Measurements from ENCODE around the gene GINS2. TPM values are rescaled to one million over a fixed set of nuclear protein-coding genes. Genes with fewer than 3 reads are reported as not detected.

GINS2 gene
- total RNA-seq, 4 donors from 2014 or later = 1.8 to 2.5 (median 1.9) TPM; not detected in 1

GRCh38 chr16:85641776-85642176, 47.0 kb downstream of the GINS2 start:
- H3K4me3 ChIP-seq = no peak overlapping the region
- no peaks in the 10 kb centered on the region for H3K9me3 ChIP-seq
- no peaks in the 10 kb centered on the region for H3K27me3 ChIP-seq
- no peak overlapping the region for H3K27ac ChIP-seq
- H3K36me3 ChIP-seq = peaks cover 3% of the 10 kb centered on the region
- WGBS = 22% methylated on average over 12 of the region's 12 CpGs
- DNase-seq (ENCODE audit: low spot score in 2 of 2) = peak in 1 of 2 donors; percentile 73
- peaks cover 77% of the 10 kb centered on the region for H3K4me1 ChIP-seq
- TF ChIP-seq POLR2A (IDR thresholded peaks at IDR 0.05) (no peak), EP300 (IDR thresholded peaks at IDR 0.05) (no peak), POLR2AphosphoS5 (IDR thresholded peaks at IDR 0.05) (no peak)

- Histone ChIP-seq H3K9me3 (no peaks in the 10 kb centered on the region), H3K36me3 (peaks cover 3% of the 10 kb centered on the region), H3K27ac (no peak overlapping the region), H3K4me3 (no peak overlapping the region), H3K4me1 (peaks cover 78% of the 10 kb centered on the region), H3K27me3 (no peaks in the 10 kb centered on the region)
- TF ChIP-seq EP300 (IDR thresholded peaks at IDR 0.05) = no peak
- no peak for TF ChIP-seq POLR2AphosphoS5 (IDR thresholded peaks at IDR 0.05)
- no peak for TF ChIP-seq POLR2A (IDR thresholded peaks at IDR 0.05)
- TF ChIP-seq, protein P1, sequence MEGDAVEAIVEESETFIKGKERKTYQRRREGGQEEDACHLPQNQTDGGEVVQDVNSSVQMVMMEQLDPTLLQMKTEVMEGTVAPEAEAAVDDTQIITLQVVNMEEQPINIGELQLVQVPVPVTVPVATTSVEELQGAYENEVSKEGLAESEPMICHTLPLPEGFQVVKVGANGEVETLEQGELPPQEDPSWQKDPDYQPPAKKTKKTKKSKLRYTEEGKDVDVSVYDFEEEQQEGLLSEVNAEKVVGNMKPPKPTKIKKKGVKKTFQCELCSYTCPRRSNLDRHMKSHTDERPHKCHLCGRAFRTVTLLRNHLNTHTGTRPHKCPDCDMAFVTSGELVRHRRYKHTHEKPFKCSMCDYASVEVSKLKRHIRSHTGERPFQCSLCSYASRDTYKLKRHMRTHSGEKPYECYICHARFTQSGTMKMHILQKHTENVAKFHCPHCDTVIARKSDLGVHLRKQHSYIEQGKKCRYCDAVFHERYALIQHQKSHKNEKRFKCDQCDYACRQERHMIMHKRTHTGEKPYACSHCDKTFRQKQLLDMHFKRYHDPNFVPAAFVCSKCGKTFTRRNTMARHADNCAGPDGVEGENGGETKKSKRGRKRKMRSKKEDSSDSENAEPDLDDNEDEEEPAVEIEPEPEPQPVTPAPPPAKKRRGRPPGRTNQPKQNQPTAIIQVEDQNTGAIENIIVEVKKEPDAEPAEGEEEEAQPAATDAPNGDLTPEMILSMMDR (IDR thresholded peaks at IDR 0.05) = no peak
- no peak for DNase-seq (ENCODE audit: low spot score in 2 of 2)
- WGBS = 66% methylated on average over 23 of the region's 24 CpGs
These were observed 47.4 kb downstream of the GINS2 start for GRCh38 chr16:85641305-85641704.

GRCh38 chr16:85640585-85640984, 48.2 kb downstream of the GINS2 start:
- WGBS = 84% methylated on average over 26 of the region's 31 CpGs
- H3K27ac ChIP-seq = no peak overlapping the region
- no peak for TF ChIP-seq POLR2AphosphoS5 (IDR thresholded peaks at IDR 0.05)
- no peak for TF ChIP-seq EP300 (IDR thresholded peaks at IDR 0.05)
- no peak for TF ChIP-seq POLR2A (IDR thresholded peaks at IDR 0.05)
- TF ChIP-seq, protein P1 (IDR thresholded peaks at IDR 0.05) = no peak
- no peaks in the 10 kb centered on the region for H3K9me3 ChIP-seq
- no peaks in the 10 kb centered on the region for H3K27me3 ChIP-seq
- no peak for DNase-seq (ENCODE audit: low spot score in 2 of 2)
- H3K36me3 ChIP-seq = peaks cover 3% of the 10 kb centered on the region
- no peak overlapping the region for H3K4me3 ChIP-seq
- H3K4me1 ChIP-seq = peaks cover 79% of the 10 kb centered on the region

GRCh38 chr16:85640254-85640558, 48.5 kb downstream of the GINS2 start:
- H3K36me3 ChIP-seq = peaks cover 3% of the 10 kb centered on the region
- DNase-seq (ENCODE audit: low spot score in 2 of 2) = no peak
- H3K9me3 ChIP-seq = no peaks in the 10 kb centered on the region
- 50% methylated on average over 2 of the region's 13 CpGs for WGBS
- H3K4me1 ChIP-seq = peaks cover 79% of the 10 kb centered on the region
- H3K4me3 ChIP-seq = no peak overlapping the region
- H3K27ac ChIP-seq = peak overlapping the region; percentile 19
- TF ChIP-seq, protein P1 (IDR thresholded peaks at IDR 0.05) = no peak
- TF ChIP-seq EP300 (IDR thresholded peaks at IDR 0.05) (no peak), POLR2A (IDR thresholded peaks at IDR 0.05) (no peak), POLR2AphosphoS5 (IDR thresholded peaks at IDR 0.05) (no peak)
- no peaks in the 10 kb centered on the region for H3K27me3 ChIP-seq

GRCh38 chr16:85639529-85640253, 49.1 kb downstream of the GINS2 start:
- no CpG with 5 or more reads among the region's 35 CpGs for WGBS
- Histone ChIP-seq H3K36me3 (peaks cover 3% of the 10 kb centered on the region), H3K9me3 (no peaks in the 10 kb centered on the region), H3K4me1 (peaks cover 78% of the 10 kb centered on the region), H3K27me3 (no peaks in the 10 kb centered on the region), H3K4me3 (no peak overlapping the region), H3K27ac (peak overlapping the region; percentile 43)
- TF ChIP-seq POLR2AphosphoS5 (IDR thresholded peaks at IDR 0.05) = no peak
- no peak for TF ChIP-seq EP300 (IDR thresholded peaks at IDR 0.05)
- TF ChIP-seq, protein P1 (IDR thresholded peaks at IDR 0.05) = no peak
- no peak for TF ChIP-seq POLR2A (IDR thresholded peaks at IDR 0.05)
- DNase-seq (ENCODE audit: low spot score in 2 of 2) = peak in 1 of 2 donors; percentile 73

Data from suprapubic skin (tissue), 4 donors.